Activated CD4-positive, CD25-positive, alpha-beta regulatory T cell treated with anti-CD3 and anti-CD28 coated beads, Interleukin-2, amount 50 U/mL, for 16 hours (primary cell): ENCODE data around the gene NFIX.
"Not testable (repeated sequence)": the region's sequence is repeated elsewhere in the genome, so short reads cannot be mapped to it uniquely, and the experiment has no call there.

Source experiments
- DNase-seq: peaks from one replicate; pipeline ENCODE4 v3.0.0-alpha.2; 2020; ENCODE audit warnings: low read depth, low spot score

The NFIX gene

DNA sequence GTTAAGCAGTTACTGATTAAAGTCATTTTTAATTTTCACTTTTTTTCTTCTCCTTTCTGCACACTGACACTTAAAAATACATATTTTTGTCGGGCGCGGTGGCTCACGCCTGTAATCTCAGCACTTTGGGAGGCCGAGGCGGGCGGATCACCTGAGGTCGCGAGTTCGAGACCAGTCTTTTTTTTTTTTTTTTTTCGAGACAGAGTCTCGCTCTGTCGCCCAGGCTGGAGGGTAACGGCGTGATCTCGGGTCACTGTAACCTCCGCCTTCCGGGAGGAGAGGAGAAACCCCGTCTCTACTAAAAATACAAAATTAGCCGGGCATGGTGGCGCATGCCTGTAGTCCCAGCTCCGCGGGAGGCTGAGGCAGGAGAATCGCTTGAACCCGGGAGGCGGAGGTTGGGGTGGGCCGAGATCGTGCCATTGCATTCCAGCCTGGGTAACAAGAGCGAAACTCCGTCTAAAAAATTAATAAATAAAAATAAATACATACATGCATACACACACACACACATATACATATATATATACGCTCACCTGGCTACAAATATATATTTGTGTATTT, 37.8 kb upstream of the NFIX start:
- not testable (repeated sequence) for DNase-seq

GRCh38 chr19:12959481-12959880, 35.8 kb upstream of the NFIX start:
- no peak for DNase-seq

DNA sequence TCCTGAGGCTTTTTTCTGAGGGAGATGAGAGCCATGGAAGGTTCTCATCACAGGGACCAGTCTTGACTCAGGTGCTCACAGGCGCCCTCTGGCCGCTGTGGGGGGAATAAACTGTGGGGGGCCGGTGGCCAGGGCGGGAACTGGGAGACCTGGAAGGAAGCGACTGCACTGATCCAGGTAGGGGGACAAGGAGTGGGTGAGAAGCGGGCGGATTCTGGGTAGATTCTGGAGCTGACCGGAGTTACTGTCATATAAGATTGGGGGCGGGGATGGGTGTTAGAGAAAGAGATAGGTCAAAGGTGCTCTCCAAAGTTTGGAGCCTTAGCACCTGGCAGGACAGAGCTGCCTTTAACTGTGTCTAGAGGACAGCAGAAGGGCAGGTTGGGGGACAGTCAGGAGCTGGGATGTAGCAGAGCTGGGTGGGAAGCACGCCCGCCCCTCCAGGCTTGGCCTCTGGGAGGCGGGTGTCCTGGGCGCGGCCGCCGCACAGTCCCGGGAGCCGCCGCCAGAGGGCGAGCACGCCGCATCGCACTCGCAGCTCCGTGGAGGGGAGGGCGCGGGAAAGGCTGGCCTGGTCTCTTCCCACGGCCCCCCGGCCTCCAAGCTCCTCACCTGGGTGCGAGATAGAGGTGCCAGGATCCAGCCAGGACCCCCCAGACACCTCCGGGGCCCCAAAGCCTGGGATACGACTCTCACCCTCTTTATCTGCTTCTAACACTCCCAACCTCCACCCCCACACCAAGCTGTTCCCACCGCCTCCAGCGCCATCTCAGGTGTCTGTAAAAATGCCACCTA, 30.1 kb upstream of the NFIX start:
- DNase-seq, result peak; percentile 61

DNA sequence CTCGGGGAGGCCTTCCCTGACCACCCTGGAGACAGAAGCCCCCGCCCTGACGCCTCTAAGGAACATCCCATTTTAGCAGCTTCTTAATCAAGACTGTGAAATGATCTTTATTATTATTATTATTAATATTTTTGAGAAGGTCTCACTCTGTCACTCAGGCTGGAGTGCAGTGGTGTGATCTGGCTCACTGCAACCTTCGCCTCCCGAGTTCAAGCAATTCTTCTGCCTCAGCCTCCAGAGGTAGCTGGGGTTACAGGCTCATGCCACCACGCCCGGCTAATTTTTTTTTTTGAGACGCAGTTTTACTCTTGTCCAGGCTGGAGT, 29.5 kb upstream of the NFIX start:
- no peak for DNase-seq

DNA sequence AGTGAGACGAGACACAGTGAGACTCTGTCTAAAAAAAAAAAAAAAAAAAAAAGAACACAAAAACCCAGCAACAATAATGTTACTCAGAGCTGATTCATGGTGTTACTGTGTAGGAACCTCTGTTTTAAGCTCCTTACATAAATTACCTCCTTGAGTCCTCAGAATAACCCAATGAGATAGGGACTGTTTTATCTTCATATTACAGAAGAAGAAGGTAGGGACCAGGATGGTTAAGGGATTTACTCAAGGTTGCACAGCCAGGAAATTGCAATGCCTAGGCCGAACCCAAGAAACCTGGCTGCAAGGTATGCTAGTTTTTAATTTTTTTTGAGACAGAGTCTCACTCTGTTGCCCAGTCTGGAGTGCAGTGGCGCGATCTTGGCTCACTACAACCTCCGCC, 27.4 kb upstream of the NFIX start:
- no peak for DNase-seq

DNA sequence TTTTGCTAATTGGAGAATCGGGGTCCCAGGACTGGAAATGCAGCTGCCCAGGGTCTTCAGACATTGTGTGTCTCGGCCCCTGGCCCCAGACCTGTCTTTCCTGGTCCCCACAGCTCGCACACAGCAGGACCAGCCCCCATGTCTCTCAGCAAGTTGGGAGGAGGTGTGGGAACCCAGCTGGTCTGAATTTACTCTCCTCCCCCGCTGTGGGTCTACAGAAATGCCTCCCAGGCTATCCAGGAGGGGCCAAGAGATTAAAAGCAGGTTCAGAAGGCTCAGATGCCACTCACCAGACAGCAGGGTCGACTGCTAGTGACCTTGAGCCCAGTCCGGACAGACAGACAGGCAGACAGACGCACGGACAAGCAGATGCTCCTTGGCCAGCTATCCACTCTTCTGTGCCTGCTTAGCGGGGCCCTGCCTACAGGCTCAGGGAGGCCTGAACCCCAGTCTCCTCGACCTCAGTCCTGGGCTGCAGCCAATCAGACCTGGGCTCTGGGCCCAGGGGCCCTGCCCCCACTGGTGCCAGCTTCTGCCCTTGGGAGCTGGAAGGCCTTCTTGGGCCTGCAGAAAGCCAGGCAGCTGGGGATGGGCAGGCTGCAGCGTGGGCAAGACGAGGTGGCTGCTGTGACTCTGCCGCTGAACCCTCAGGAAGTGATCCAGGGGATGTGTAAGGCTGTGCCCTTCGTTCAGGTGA, 25.8 kb upstream of the NFIX start, which contains the start of gene DAND5:
DAND5 (plus strand) TSS at position 285 of the 697 bp plus-strand sequence; CDS start at position 370, 85 bp downstream.
- no peak for DNase-seq

DNA sequence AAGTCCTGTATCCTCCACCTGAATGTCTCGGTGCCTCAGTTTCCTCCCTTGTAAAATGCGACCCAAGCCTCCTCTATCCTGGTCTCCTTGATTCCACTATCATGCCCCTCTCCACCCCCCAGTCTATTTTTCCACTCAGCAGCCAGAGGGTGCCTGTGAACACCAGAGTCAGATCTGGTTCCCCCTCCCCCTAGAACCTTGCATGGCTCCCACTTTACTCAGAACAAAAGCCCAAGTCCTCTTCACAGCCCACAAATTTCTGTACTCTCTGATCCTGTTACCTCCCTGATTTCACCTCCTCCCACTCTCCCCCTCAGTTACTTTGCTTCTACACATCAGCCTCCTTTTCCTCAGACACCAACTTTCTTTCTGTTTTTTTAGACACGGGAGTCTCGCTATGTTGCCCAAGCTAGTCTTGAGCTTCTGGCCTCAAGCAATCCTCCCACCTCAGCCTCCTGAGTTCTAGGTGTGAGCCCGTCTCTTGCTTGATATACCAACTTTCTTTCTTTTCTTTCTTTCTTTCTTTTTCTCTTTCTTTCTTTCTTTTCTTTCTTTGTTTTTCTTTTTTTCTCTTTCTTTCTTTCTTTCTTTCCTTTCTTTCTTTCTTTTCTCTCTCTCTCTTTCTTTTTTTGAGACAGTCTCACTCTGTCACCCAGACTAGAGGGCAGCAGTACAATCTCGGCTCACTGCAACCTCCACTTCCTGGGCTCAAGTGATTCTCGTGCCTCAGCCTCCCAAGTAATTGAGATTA, 25.0 kb upstream of the NFIX start:
- no peak for DNase-seq

- no peak for DNase-seq
These were observed 22.0 kb upstream of the NFIX start for GRCh38 chr19:12973236-12973635.

DNA sequence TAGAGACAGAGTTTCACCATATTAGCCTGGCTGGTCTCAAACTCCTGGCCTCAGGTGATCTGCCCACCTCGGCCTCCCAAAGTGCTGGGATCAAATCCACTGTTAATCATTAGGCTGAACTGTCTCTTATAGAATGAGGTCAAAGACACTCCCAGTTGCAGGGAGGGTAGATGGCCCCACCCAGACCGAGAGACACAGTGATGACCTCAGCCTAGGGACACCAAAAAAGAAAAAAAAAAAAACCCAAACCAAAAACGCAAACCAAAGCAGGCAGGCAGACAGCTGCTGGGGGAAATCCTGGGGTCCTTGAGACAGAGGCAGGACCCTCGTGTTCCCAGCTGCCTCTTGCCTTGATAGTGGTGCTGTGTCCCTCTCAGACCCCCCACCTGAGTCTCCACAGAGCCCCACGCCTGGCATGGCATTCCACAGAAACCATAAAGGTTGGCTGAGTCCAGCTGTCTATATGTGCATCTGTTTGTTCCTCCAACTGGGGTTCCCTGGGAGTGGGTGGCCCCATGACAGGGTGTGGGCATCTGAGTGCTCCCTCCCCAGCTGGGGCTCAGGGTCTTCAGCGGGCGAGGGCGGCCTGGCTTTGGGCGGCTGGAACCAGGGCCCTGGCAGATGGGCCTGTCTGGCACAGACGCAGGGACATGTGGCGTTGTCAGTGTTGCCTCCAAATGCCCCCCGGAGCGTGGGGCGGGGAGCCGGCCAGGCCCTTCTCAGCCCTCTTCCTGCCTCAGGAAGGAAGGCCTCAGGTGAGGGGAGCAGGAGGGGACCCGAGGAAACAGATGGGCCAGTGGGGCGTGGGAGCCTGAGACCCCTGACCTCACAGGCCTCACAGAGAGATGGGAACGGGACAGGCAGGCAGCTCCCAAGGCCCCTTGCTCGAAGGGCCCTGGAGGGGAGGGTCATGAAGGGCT, 20.7 kb upstream of the NFIX start:
- DNase-seq, result no peak

- no peak for DNase-seq
These were observed 20.0 kb upstream of the NFIX start for GRCh38 chr19:12975221-12975741.

DNA sequence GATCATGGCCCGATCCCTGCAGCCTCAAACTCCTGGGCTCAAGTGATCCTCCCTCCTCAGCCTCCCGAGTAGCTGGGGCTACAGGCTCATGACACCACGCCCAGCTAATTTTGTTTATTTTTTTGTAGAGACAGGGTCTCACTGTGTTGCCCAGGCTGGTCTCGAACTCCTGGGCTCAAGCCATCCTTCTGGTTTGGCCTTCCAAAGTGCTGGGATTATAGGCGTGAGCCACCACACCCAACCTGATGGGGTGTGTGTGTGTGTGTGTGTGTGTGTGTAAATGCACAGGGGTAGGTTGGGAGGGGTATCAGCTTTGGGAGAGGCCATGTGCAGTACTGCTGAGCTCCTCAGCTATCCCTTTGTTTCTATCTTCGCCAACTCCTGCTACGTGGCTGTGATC, 19.2 kb upstream of the NFIX start:
- not testable (repeated sequence) for DNase-seq

GRCh38 chr19:12979974-12980373, 15.3 kb upstream of the NFIX start:
- DNase-seq, result no peak

DNA sequence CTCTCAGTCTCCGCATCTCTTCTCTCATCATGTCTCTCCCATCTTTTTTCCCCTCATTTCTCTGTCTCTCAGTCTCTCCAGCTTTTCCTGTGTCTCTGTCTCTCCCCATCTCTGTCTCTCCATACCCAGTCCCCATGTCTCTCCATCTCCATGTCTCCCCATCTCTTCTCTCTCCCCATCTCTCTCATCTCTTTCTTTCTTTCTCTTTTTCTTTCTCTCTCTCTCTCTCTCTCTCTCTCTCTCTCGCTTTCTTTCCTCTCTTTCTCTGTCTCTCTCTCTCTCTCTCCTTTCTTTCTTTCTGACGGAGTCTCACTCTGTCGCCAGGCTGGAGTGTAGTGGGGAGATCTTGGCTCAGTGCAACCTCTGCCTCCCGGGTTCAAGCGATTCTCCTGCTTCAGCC, 12.6 kb upstream of the NFIX start:
- DNase-seq, result no peak

- no peak for DNase-seq
These were observed 12.2 kb upstream of the NFIX start for GRCh38 chr19:12983091-12983490.

- peak; percentile 61 for DNase-seq
These were observed 11.6 kb upstream of the NFIX start for GRCh38 chr19:12983542-12984142.

DNA sequence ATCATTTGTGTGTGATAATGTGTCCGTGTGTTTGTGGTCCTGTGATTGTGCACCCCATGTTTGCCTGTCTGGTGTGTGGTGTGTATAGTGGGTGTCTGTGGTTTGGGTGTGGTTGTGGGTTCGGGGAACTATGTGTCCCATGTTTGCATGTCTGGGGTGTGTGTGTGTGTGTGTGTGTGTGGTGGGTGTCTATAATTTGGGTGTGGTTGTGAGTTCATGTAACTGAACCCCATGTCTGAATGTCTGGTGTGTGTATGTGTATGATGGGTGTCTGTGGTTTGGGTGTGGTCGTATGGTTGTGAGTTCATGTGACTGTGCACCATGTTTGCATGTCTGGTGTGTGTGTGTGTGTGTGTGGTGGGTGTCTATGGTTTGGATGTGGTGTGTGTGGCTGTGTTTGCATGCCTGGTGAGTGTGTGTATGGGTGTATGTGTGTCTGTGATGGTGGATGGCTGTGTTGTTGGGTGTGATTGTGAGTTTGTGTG, 11.1 kb upstream of the NFIX start:
- DNase-seq, result no peak

DNA sequence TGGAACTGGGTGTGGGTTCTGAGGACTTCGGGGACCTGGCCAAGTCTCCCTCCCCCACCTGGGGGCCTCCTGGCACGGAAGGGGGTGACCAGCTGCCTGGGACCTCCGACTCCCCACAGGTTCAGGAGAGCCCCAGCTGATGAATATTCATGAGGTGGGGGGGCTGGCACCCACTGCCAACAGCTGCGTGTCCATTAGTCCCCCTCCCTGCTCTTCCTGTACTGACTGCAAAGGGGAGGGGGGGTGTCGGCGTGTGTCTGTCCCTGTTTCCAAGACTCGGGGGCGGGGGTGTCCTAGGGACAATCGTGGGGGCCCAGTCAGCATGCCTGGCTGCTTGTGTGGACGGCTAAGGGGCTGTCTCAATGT, 10.6 kb upstream of the NFIX start:
- DNase-seq, result no peak

DNA sequence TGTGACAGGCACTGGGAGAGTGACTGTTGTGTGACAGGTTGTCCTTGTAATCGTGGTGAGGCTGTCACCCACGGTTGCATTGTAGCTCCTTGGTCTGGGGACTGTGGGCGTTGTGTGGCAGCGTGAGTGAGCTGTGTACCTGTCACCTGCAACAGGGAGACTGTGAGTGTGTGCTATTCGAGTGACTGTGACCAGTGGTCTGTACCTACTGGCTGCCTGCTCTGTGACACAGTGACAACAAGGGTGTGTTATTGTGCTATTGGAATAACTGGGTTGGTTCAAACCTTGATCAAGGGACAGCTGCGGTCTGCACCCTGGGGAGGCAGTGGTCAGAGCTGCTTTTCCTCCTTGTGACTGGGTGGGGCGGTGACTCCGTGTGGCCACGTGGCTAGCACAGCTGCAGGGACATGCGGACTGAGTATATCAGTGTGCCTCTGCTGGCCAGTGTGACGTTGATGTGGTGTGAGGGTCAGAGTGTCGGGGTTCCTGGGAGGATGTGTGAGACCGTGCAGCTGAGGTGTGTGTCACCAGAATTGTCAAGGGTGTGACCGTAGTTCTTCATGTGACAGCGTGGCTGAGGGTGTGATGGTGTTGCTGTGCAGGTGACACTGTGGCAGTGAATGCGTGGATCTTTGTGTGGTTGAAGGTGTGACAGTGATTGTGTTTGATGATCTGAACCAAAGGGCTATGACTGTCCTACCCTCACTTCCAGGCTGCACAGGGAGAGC, 10.1 kb upstream of the NFIX start:
- no peak for DNase-seq

DNA sequence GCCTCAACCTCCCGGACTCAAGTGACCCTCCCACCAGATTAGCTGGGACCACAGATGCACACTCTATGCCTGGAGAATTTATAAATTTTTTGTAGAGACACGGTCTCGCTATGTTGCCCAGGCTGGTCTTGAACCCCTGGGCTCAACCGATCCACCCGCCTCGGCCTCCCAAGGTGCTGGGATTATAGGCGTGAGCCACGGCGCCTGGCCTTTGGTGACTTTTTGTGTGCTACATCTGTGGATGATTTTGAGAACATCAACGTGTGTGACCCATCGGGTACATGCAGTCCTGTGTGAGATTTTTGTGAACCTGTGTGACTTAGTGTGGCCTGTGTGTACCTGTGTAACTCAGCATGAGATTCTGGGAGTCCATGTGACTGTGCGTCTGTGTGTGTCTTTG, 8.5 kb upstream of the NFIX start:
- DNase-seq, result no peak

- DNase-seq, result no peak
These were observed 8.1 kb upstream of the NFIX start for GRCh38 chr19:12987190-12987589.
